GM18507 (cell line): Measurements from ENCODE around the gene ZFY.
A peak's percentile ranks its signal among the peaks of the same experiment; 100 is the strongest.

Experiments
- DNase-seq: peaks from one replicate; pipeline ENCODE4 v3.0.0; 2011; ENCODE audit warnings: low read depth; ENCODE audit not compliant: insufficient read length; ENCODE audit errors: extremely low spot score
- FAIRE-seq: peaks from 2 replicates; lab custom pipeline; 2011; peaks lifted over from hg19 to GRCh38; lab: Jason Lieb, UNC

ZFY gene

DNA sequence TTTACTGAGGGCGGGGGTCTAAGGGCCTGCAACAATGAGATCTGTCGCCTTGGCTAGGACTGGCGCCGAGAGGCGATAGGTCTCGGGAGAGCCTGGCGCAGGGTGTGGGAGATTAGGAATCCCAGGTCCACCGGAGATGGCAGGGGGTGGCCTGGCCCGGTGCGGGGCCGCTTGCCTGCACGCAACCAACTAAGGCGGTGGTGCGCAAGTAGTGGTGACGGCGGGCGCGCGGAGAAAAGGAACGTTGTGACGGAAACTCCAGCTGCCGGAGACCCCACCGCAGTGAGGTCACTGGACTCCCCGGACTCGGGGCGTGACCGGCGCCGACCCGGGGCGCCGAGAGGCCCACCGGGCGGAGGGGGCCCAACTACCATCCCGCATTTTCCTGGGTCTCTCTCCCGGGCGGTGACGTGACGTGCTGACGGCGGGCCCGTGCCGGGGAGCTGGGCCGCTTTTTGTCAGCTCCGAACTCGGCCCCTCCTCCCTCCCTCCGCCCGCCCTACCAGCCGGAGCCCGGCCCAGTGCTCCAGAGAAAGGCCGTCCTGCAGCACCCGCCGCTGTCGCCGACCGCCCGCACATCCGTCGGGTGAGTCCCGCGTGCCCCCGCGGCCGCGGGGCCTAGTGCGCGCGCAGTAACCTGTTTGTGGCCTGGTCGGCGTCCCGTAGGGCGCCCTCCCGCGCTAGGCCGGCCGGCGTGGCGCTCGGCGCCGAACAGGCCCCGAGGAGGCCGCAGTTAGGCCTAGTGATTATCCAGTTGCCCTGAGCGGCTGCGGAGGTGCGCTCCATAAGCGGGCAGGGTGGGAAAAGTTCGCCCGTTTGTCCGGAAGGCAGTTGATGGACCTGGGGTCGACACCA is at the start of gene ZFY:
TSS of gene ZFY (plus strand) at position 521 of the 855 bp plus-strand sequence. CDS start 18,556 bp downstream, outside the sequence.
- DNase-seq, result no peak
- peak; percentile 18 for FAIRE-seq

- FAIRE-seq (no peak), DNase-seq (no peak)
These were observed 49.3 kb upstream of the ZFY start for GRCh38 chrY:2885880-2886279.

GRCh38 chrY:2887386-2887785 is 47.8 kb upstream of the ZFY start:
- FAIRE-seq (no peak), DNase-seq (no peak)

DNA sequence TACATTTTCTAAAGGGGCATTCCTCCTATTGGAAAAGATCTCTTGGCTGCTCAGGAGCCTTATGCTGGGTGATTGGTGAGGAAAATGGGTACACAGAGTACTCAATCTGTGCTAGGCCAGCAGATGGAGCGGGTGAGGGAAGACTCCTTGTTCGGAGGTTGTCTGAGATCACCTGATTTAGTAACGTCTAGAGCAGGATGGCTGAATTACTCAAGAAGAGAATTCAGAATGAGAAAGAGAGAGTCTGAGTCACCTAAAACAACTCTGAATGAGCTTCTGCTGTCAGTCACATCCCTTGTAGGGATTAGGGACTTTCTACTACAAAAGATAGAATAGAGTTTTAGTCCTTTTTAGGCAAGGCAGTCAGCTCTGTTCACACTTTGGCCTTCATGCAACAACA is 47.2 kb upstream of the ZFY start:
- peak; percentile 64 for FAIRE-seq

DNA sequence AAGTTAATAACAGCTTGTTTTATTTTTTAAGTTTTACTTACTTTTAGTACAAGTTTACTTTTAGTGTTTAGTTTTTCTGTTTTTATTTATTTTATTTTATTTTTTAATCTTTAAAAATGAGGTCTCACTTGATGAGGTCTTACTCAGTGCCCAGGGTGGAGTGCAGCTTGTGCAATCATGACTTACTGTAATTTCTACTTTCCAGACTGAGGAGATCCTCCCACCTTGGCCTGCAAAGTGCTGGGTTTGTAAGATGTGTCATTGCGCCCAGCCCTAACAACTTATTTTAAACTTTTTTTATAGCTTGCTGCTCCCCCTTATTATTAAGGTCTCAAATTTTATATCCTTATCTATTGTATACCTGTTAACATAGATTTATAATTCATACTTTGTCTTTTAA is 41.7 kb upstream of the ZFY start:
- DNase-seq (no peak), FAIRE-seq (no peak)

More for the DNA sequence above, 47.2 kb upstream of the ZFY start:
- no peak for DNase-seq

- DNase-seq (no peak), FAIRE-seq (peak; percentile 75)
These were observed 39.1 kb upstream of the ZFY start for GRCh38 chrY:2896050-2896449.

GRCh38 chrY:2907356-2907755 is 27.8 kb upstream of the ZFY start:
- FAIRE-seq (no peak), DNase-seq (no peak)

GRCh38 chrY:2913066-2913815 is 21.9 kb upstream of the ZFY start:
- peak; percentile 62 for FAIRE-seq
- DNase-seq, result no peak

GRCh38 chrY:2934078-2934477 is 1.1 kb upstream of the ZFY start:
- DNase-seq, result no peak
- no peak for FAIRE-seq

GRCh38 chrY:2935716-2936435 is 695 bp downstream of the ZFY start:
- no peak for DNase-seq
- FAIRE-seq, result peak; percentile 88

- DNase-seq (no peak), FAIRE-seq (no peak)
These were observed 1.2 kb downstream of the ZFY start for GRCh38 chrY:2936436-2936750.

GRCh38 chrY:2937149-2937548 is 2.0 kb downstream of the ZFY start:
- DNase-seq, result no peak
- no peak for FAIRE-seq

DNA sequence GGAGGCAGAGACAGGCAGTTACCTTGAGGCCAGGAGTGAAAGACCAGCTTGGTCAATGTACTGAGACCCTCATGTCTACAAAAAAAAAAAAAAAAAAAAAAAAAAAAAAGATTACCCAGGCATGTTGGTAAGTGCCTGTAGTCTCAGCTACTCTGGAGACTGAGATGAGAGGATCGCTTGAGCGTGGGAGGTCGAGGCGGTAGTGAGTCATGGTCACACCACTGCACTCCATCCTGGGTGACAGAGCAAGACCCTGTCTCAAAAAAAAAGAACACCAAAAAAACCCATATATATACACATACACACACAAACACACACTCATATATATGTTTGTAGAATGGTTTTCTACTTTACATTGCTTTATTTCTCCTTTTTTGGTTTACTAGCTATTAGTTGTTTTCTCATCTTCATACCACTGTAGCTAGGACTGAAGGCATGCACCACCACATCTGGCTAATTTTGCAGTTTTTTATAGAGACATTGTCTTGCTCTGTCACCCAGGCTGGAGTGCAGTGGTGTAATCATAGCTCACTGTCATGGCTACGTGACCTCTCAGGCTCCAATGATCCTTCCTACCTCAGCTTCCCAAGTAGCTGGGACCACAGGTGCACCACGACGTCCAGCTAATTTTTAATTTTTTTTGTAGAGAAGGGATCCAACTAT is 14.5 kb downstream of the ZFY start:
- DNase-seq, result no peak
- FAIRE-seq, result peak; percentile 83

GRCh38 chrY:2950655-2951054 is 15.5 kb downstream of the ZFY start:
- no peak for DNase-seq
- peak; percentile 78 for FAIRE-seq

- FAIRE-seq (no peak), DNase-seq (no peak)
These were observed 17.7 kb downstream of the ZFY start for GRCh38 chrY:2952912-2953311.

DNA sequence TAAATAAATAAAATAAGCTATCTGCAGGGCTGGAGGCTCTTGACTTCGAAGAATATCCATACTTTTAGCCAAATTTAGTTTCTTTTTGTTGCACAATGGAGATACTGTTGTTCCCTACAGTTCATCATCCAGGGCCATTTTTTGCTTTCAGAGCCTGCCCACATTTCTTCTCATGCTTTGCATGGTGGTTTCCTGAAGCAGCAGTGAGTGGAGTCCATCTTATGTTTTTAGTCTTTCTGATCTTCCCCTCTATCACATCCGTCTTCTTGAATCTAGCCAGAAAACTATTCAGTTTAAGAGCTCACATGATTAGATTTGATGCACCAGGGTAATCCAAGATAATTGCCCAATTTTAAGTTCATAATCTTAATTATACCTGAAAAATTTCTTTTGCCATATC is 19.6 kb downstream of the ZFY start:
- no peak for DNase-seq
- FAIRE-seq, result no peak

DNA sequence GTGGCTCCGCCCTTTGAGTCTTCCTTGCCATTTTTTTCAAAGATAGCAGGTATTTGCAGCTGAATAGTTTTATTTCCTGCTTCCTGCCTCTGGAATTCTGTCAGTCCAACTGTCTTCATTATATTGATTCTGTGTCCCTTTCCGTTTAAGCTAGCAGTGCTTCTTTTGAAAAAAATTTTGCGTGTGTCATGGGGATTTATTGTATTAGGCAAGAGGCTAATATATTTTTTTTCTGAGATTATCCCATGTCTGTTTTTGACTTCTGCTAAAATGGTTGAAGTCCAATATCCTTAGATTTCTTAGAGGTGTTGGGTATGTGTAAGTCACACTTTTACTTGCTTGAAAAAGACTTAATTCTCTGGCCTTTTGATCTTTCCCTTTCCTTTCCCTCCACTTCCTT is 20.4 kb downstream of the ZFY start:
- DNase-seq, result no peak
- no peak for FAIRE-seq

GRCh38 chrY:2962061-2962460 is 26.9 kb downstream of the ZFY start:
- no peak for FAIRE-seq

DNA sequence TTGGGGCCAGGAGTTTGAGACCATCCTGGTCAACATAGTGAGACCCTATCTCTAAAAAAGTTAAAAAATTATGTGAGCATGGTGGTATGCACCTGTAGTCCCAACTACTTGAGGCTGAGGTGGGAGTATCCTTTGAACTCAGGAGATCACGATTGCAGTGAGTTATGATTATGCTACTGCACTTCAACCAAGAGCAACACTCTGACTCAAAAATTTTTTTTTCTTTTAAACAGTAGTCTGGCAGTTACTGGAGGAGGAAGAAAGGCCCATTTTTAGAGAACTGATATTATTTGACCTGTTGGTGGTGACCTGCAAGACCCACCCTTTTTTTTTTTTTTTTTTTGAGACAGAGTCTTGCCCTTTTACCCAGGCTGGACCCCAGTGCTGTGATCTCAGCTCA is 29.6 kb downstream of the ZFY start:
- FAIRE-seq (peak; percentile 52), DNase-seq (no peak)

More at GRCh38 chrY:2962061-2962460, 26.9 kb downstream of the ZFY start:
- no peak for DNase-seq

DNA sequence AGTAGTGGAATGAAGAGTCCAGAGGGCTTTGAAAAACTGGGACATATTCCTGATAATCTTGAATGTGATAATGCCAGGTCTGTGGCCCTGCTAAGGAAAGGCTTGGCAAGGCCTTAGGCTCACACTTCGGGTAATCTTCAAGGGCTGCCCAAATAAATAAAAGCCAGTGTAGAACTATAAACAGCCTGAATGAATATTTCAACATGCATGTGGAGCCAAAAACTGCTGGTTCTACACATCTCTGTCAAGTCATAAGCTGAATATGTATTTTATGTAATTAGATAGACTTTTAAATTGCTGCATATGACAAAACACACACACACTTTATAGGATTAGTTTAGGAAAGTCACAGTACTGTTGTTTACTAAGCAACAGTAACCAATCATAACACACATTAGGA is 30.4 kb downstream of the ZFY start:
- no peak for FAIRE-seq

More for the DNA sequence above, 30.4 kb downstream of the ZFY start:
- no peak for DNase-seq
